ENCODE data around the gene SYT17.

Gene SYT17

DNA sequence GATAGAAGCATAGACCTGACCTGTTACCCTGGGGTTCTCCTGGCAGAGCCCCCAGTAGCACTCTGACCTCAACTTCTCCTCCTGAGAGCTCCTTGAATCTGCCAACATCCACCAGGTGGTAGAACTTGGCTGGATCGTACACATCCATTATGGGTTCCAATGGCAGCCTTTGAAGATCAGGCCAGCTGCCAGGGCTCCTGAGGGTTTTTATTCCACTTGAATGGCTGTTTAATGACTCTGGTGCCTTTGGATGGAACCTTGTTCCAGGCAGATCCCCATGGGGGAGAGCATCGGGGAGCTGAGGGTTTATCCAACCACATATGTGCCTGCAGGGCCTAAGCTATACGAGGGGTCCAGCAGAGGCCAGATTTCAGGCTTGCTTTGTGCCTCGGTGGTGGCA lies 70.4 kb downstream of the SYT17 start:
- H3K9me3 ChIP-seq (ENCODE audit: insufficient read depth, low read length), result peaks cover 28% of the 10 kb centered on the region
- no peak overlapping the region for H3K4me3 ChIP-seq (ENCODE audit: insufficient read length, low read depth)
- H3K4me1 ChIP-seq (ENCODE audit: insufficient read depth, insufficient read length), result no peaks in the 10 kb centered on the region
- H3K27me3 ChIP-seq (ENCODE audit: insufficient read depth, insufficient read length), result no peaks in the 10 kb centered on the region
- TF ChIP-seq SUZ12 (IDR thresholded peaks at IDR 0.05; ENCODE audit: extremely low read depth, insufficient read depth, insufficient read length) (no peak), ZNF274 (IDR thresholded peaks at IDR 0.05; ENCODE audit: low read depth, low read length) (no peak), YY1 (IDR thresholded peaks at IDR 0.05; ENCODE audit: insufficient read depth, insufficient read length) (no peak)
- H3K9ac ChIP-seq (ENCODE audit: insufficient read length, low read depth), result no peak overlapping the region
- no peaks in the 10 kb centered on the region for H3K36me3 ChIP-seq (ENCODE audit: insufficient read depth, insufficient read length, low read length)
- DNase-seq (ENCODE audit: low read depth, low spot score), result no peak

GRCh38 chr16:19239511-19240155 lies 71.6 kb downstream of the SYT17 start:
- Histone ChIP-seq H3K27me3 (ENCODE audit: insufficient read depth, insufficient read length) (no peaks in the 10 kb centered on the region), H3K4me1 (ENCODE audit: insufficient read depth, insufficient read length) (no peaks in the 10 kb centered on the region), H3K4me3 (ENCODE audit: insufficient read length, low read depth) (no peak overlapping the region), H3K9me3 (ENCODE audit: insufficient read depth, low read length) (peaks cover 27% of the 10 kb centered on the region), H3K9ac (ENCODE audit: insufficient read length, low read depth) (no peak overlapping the region), H3K36me3 (ENCODE audit: insufficient read depth, insufficient read length, low read length) (no peaks in the 10 kb centered on the region)
- TF ChIP-seq ZNF274 (IDR thresholded peaks at IDR 0.05; ENCODE audit: low read depth, low read length) (no peak), SUZ12 (IDR thresholded peaks at IDR 0.05; ENCODE audit: extremely low read depth, insufficient read depth, insufficient read length) (no peak), YY1 (IDR thresholded peaks at IDR 0.05; ENCODE audit: insufficient read depth, insufficient read length) (no peak)
- DNase-seq (ENCODE audit: low read depth, low spot score), result no peak

DNA sequence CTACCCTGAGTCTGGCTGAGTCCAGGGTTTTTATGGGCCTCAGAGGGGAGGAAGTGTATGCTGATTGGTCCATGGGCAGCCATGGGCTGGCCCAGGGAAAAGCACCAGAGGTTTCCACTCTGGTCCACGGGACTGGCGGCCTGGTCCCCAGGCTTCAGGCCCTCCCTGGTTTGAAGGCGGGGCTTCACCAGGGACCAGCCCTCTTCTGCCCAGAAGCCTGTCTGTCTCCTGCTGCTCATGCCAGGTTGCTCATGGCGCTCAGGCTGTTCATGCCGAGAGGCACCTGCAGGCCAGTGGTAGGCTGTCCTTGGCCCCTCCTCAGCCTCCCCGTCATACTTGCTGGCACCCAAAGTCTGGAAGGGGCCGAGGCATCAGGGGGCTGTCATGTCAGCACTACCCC lies 72.5 kb downstream of the SYT17 start:
- no peaks in the 10 kb centered on the region for H3K36me3 ChIP-seq (ENCODE audit: insufficient read depth, insufficient read length, low read length)
- no peaks in the 10 kb centered on the region for H3K4me1 ChIP-seq (ENCODE audit: insufficient read depth, insufficient read length)
- no peak overlapping the region for H3K4me3 ChIP-seq (ENCODE audit: insufficient read length, low read depth)
- no peak for TF ChIP-seq ZNF274 (IDR thresholded peaks at IDR 0.05; ENCODE audit: low read depth, low read length)
- no peak for TF ChIP-seq YY1 (IDR thresholded peaks at IDR 0.05; ENCODE audit: insufficient read depth, insufficient read length)
- no peak for TF ChIP-seq SUZ12 (IDR thresholded peaks at IDR 0.05; ENCODE audit: extremely low read depth, insufficient read depth, insufficient read length)
- no peaks in the 10 kb centered on the region for H3K27me3 ChIP-seq (ENCODE audit: insufficient read depth, insufficient read length)
- no peak for DNase-seq (ENCODE audit: low read depth, low spot score)
- H3K9ac ChIP-seq (ENCODE audit: insufficient read length, low read depth), result no peak overlapping the region
- peaks cover 19% of the 10 kb centered on the region for H3K9me3 ChIP-seq (ENCODE audit: insufficient read depth, low read length)

DNA sequence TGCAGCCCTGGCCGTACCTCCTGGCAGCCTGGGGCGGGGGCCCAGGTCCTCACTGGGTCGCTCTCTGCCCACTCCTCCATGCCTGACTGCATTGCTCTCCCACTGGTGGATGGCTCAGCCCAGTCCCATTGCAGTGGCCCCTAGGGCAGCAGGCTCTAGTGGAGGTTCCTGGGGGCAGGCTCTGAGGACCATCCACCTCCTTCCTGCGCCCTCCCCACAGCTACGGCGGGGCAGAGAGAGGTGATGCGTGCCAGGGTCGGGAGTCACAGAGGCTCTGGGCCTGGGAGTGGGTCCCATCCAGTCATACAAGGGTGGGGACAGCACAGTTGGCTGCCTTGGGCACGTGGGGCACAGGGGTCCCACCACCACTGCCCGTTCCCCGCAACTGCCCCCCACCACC lies 73.5 kb downstream of the SYT17 start:
- no peak overlapping the region for H3K9ac ChIP-seq (ENCODE audit: insufficient read length, low read depth)
- no peak overlapping the region for H3K4me3 ChIP-seq (ENCODE audit: insufficient read length, low read depth)
- no peaks in the 10 kb centered on the region for H3K4me1 ChIP-seq (ENCODE audit: insufficient read depth, insufficient read length)
- no peaks in the 10 kb centered on the region for H3K36me3 ChIP-seq (ENCODE audit: insufficient read depth, insufficient read length, low read length)
- DNase-seq (ENCODE audit: low read depth, low spot score), result no peak
- H3K27me3 ChIP-seq (ENCODE audit: insufficient read depth, insufficient read length), result no peaks in the 10 kb centered on the region
- H3K9me3 ChIP-seq (ENCODE audit: insufficient read depth, low read length), result peaks cover 13% of the 10 kb centered on the region; the same call in 1 of the 2 replicates
- TF ChIP-seq ZNF274 (IDR thresholded peaks at IDR 0.05; ENCODE audit: low read depth, low read length), result no peak
- no peak for TF ChIP-seq YY1 (IDR thresholded peaks at IDR 0.05; ENCODE audit: insufficient read depth, insufficient read length)
- TF ChIP-seq SUZ12 (IDR thresholded peaks at IDR 0.05; ENCODE audit: extremely low read depth, insufficient read depth, insufficient read length), result no peak

- TF ChIP-seq ZNF274 (IDR thresholded peaks at IDR 0.05; ENCODE audit: low read depth, low read length) (no peak), YY1 (IDR thresholded peaks at IDR 0.05; ENCODE audit: insufficient read depth, insufficient read length) (no peak), SUZ12 (IDR thresholded peaks at IDR 0.05; ENCODE audit: extremely low read depth, insufficient read depth, insufficient read length) (no peak)
- Histone ChIP-seq H3K4me3 (ENCODE audit: insufficient read length, low read depth) (no peak overlapping the region), H3K9me3 (ENCODE audit: insufficient read depth, low read length) (peaks cover 13% of the 10 kb centered on the region; the same call in 1 of the 2 replicates), H3K4me1 (ENCODE audit: insufficient read depth, insufficient read length) (no peaks in the 10 kb centered on the region), H3K36me3 (ENCODE audit: insufficient read depth, insufficient read length, low read length) (no peaks in the 10 kb centered on the region), H3K9ac (ENCODE audit: insufficient read length, low read depth) (no peak overlapping the region), H3K27me3 (ENCODE audit: insufficient read depth, insufficient read length) (no peaks in the 10 kb centered on the region)
- no peak for DNase-seq (ENCODE audit: low read depth, low spot score)
Measured at GRCh38 chr16:19242186-19242585, 74.1 kb downstream of the SYT17 start.

DNA sequence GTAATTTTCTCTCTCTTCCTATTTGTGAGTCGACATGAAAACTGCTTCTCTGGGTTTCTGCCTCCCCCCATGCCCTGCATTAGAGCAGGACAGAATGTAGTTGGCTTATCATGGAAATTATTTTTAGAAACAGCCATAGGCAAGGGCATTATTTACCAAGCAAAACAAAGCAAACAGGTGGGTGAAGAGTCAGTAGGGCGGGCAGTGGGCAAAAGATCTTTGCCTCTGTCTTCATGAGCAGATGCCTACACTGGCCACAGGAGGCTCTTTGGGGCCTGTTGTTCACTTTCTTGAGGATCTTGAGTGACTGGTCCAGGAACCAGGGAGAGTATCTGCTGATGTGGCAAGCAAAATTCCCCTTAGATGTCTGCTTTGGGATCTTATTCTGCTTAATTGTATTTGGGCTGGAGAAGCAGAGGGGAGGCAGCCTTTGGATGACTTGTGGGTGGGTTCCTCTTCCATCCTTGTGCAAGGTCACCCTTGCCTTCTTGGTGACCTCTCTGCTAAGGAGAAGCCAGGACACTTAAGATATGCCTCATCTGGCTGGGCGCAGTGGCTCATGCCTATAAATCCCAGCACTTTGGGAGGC lies 75.0 kb downstream of the SYT17 start:
- no peak for DNase-seq (ENCODE audit: low read depth, low spot score)
- no peaks in the 10 kb centered on the region for H3K27me3 ChIP-seq (ENCODE audit: insufficient read depth, insufficient read length)
- H3K36me3 ChIP-seq (ENCODE audit: insufficient read depth, insufficient read length, low read length), result no peaks in the 10 kb centered on the region
- H3K4me3 ChIP-seq (ENCODE audit: insufficient read length, low read depth), result no peak overlapping the region
- no peak for TF ChIP-seq YY1 (IDR thresholded peaks at IDR 0.05; ENCODE audit: insufficient read depth, insufficient read length)
- TF ChIP-seq ZNF274 (IDR thresholded peaks at IDR 0.05; ENCODE audit: low read depth, low read length), result no peak
- TF ChIP-seq SUZ12 (IDR thresholded peaks at IDR 0.05; ENCODE audit: extremely low read depth, insufficient read depth, insufficient read length), result no peak
- peaks cover 18% of the 10 kb centered on the region for H3K9me3 ChIP-seq (ENCODE audit: insufficient read depth, low read length)
- no peak overlapping the region for H3K9ac ChIP-seq (ENCODE audit: insufficient read length, low read depth)
- no peaks in the 10 kb centered on the region for H3K4me1 ChIP-seq (ENCODE audit: insufficient read depth, insufficient read length)

DNA sequence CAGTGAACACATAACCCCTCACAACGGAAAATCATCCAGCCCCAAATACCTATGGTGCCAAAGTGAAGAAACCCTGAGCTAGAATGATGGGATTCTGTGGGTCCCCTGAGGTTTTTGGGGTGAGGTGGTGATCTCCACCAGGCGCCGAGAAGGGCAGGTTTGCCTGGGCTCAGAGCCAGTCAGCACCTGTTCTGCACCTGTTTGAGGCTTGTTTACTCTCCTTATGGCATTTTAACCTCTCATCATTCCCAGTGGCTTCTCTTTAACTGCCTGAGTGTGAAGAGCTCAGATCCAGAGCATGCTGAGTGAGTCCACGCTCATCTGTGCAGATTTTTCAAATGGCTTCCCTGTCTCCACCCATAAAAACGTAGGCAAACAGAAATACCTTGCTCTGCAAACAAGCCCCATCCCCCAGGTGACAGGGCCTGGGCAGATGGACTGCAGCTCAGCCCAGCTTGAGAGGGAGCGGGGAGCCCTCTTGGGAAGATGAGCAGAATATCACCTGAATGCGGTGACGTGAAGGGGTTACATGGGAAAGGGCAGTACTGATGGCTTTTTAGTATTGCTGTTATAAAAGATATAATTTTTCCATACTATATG lies 77.4 kb downstream of the SYT17 start:
- no peak for TF ChIP-seq SUZ12 (IDR thresholded peaks at IDR 0.05; ENCODE audit: extremely low read depth, insufficient read depth, insufficient read length)
- TF ChIP-seq ZNF274 (IDR thresholded peaks at IDR 0.05; ENCODE audit: low read depth, low read length), result no peak
- TF ChIP-seq YY1 (IDR thresholded peaks at IDR 0.05; ENCODE audit: insufficient read depth, insufficient read length), result no peak
- Histone ChIP-seq H3K36me3 (ENCODE audit: insufficient read depth, insufficient read length, low read length) (no peaks in the 10 kb centered on the region), H3K9me3 (ENCODE audit: insufficient read depth, low read length) (peaks cover 9% of the 10 kb centered on the region; the same call in 1 of the 2 replicates), H3K4me1 (ENCODE audit: insufficient read depth, insufficient read length) (no peaks in the 10 kb centered on the region), H3K4me3 (ENCODE audit: insufficient read length, low read depth) (no peak overlapping the region), H3K27me3 (ENCODE audit: insufficient read depth, insufficient read length) (no peaks in the 10 kb centered on the region), H3K9ac (ENCODE audit: insufficient read length, low read depth) (no peak overlapping the region)
- DNase-seq (ENCODE audit: low read depth, low spot score), result no peak
